Thyroid gland (tissue), 4 donors: ENCODE measurements around the gene WBP4.

ENCODE experiments used
- POLR2A ChIP-seq, 2 donors: fragments of 450-650 bp; IDR thresholded peaks; one replicate each; pipeline ENCODE4 v1.6.1; 2017; ENCODE audit warnings: antibody characterized with exemption in 2 of 2, mild to moderate bottlenecking in 2 of 2, moderate library complexity in 1 of 2
- TF ChIP-seq, protein P1 (sequence below), 6 experiments: fragments of 200-600 bp in 3 of 6; fragments of 450-650 bp in 3 of 6; sonication (generic) in 3 of 6; IDR thresholded peaks; one replicate each; pipeline ENCODE4 v1.5.1; 2016 to 2019; ENCODE audit warnings: antibody characterized with exemption in 6 of 6, mild to moderate bottlenecking in 2 of 6, inconsistent platforms in 1 of 6, moderate library complexity in 1 of 6

- TF ChIP-seq, protein P1, sequence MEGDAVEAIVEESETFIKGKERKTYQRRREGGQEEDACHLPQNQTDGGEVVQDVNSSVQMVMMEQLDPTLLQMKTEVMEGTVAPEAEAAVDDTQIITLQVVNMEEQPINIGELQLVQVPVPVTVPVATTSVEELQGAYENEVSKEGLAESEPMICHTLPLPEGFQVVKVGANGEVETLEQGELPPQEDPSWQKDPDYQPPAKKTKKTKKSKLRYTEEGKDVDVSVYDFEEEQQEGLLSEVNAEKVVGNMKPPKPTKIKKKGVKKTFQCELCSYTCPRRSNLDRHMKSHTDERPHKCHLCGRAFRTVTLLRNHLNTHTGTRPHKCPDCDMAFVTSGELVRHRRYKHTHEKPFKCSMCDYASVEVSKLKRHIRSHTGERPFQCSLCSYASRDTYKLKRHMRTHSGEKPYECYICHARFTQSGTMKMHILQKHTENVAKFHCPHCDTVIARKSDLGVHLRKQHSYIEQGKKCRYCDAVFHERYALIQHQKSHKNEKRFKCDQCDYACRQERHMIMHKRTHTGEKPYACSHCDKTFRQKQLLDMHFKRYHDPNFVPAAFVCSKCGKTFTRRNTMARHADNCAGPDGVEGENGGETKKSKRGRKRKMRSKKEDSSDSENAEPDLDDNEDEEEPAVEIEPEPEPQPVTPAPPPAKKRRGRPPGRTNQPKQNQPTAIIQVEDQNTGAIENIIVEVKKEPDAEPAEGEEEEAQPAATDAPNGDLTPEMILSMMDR (IDR thresholded peaks at IDR 0.05) = no peak
- TF ChIP-seq POLR2A (IDR thresholded peaks at IDR 0.05) = no peak
Observed at GRCh38 chr13:41056194-41056593, 5.1 kb upstream of the WBP4 start.
